Loucy (cell line): ENCODE data around the gene OOSP4B.

ENCODE experiments used
- CTCF ChIP-seq: fragments of 200-600 bp; sonication (generic); conservative IDR thresholded peaks from 2 replicates; pipeline ENCODE4 v1.5.1; 2014; ENCODE audit warnings: mild to moderate bottlenecking, antibody characterized with exemption, low read length
- EZH2phosphoT487 ChIP-seq: fragments of 200-600 bp; IDR thresholded peaks from 2 replicates; pipeline ENCODE4 v1.6.1; 2018; ENCODE audit warnings: antibody characterized with exemption, mild to moderate bottlenecking, moderate library complexity, borderline replicate concordance

DNA sequence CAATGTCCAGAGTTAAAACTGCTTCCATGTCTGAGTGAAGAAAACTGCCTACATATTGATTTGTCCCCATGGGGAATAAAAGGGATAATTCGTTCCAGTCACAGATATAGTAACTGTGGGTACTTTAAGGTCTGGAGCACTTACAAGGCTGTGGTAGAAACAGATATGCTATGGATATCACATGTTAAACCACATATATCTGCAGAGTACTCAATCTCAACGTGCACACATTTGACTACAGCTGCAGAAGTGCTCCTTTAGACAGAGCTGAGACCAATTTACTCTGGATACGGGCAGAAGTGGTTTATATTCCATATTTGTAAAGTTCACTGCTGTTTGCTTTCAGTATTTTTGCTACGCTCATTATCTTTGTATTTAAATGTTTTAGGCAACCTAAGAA, 61.8 kb downstream of the OOSP4B start:
- no peak for TF ChIP-seq CTCF
- TF ChIP-seq EZH2phosphoT487: no peak
